ENCODE results near the gene RACK1.
A peak's percentile ranks its signal among the peaks of the same experiment; 100 is the strongest.

The RACK1 gene

GRCh38 chr5:181221105-181221791 is 22.5 kb downstream of the RACK1 start:
- TF ChIP-seq REST (IDR thresholded peaks at IDR 0.05; ENCODE audit: low read depth) (no peak), RAD21 (IDR thresholded peaks at IDR 0.05; ENCODE audit: low read depth) (no peak), NFIC (IDR thresholded peaks at IDR 0.05) (no peak), MAX (IDR thresholded peaks at IDR 0.05) (no peak), CREB1 (IDR thresholded peaks at IDR 0.05; ENCODE audit: low read depth) (no peak), YY1 (IDR thresholded peaks at IDR 0.05; ENCODE audit: low read depth) (no peak), FOXM1 (IDR thresholded peaks at IDR 0.05; ENCODE audit: borderline replicate concordance, low read depth) (no peak)

- TF ChIP-seq FOXM1 (IDR thresholded peaks at IDR 0.05; ENCODE audit: borderline replicate concordance, low read depth), result no peak
- TF ChIP-seq MAX (IDR thresholded peaks at IDR 0.05), result no peak
- TF ChIP-seq, protein P1, sequence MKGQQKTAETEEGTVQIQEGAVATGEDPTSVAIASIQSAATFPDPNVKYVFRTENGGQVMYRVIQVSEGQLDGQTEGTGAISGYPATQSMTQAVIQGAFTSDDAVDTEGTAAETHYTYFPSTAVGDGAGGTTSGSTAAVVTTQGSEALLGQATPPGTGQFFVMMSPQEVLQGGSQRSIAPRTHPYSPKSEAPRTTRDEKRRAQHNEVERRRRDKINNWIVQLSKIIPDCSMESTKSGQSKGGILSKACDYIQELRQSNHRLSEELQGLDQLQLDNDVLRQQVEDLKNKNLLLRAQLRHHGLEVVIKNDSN (IDR thresholded peaks at IDR 0.05), result no peak
- no peak for TF ChIP-seq RAD21 (IDR thresholded peaks at IDR 0.05; ENCODE audit: low read depth)
- no peak for TF ChIP-seq TEAD4 (IDR thresholded peaks at IDR 0.05)
- no peak for TF ChIP-seq ZBTB7A (IDR thresholded peaks at IDR 0.05; ENCODE audit: low read depth)
- TF ChIP-seq YY1 (IDR thresholded peaks at IDR 0.05; ENCODE audit: low read depth), result no peak
- TF ChIP-seq TAF1 (IDR thresholded peaks at IDR 0.05; ENCODE audit: low read depth), result no peak
- TF ChIP-seq EP300 (IDR thresholded peaks at IDR 0.05; ENCODE audit: borderline replicate concordance), result no peak
- no peak for TF ChIP-seq CEBPB (IDR thresholded peaks at IDR 0.05)
- no peak for TF ChIP-seq CREB1 (IDR thresholded peaks at IDR 0.05; ENCODE audit: low read depth)
- TF ChIP-seq TCF12 (IDR thresholded peaks at IDR 0.05; ENCODE audit: low read depth), result no peak
- no peak for TF ChIP-seq NFIC (IDR thresholded peaks at IDR 0.05)
- no peak for TF ChIP-seq REST (IDR thresholded peaks at IDR 0.05; ENCODE audit: low read depth)
- TF ChIP-seq EGR1 (IDR thresholded peaks at IDR 0.05), result no peak
These were observed 23.6 kb downstream of the RACK1 start for GRCh38 chr5:181220178-181220515.

- TF ChIP-seq CREB1 (IDR thresholded peaks at IDR 0.05; ENCODE audit: low read depth) (no peak), RAD21 (IDR thresholded peaks at IDR 0.05; ENCODE audit: low read depth) (no peak), MAX (IDR thresholded peaks at IDR 0.05) (no peak), FOXM1 (IDR thresholded peaks at IDR 0.05; ENCODE audit: borderline replicate concordance, low read depth) (no peak), TAF1 (IDR thresholded peaks at IDR 0.05; ENCODE audit: low read depth) (no peak), TCF12 (IDR thresholded peaks at IDR 0.05; ENCODE audit: low read depth) (no peak), TEAD4 (IDR thresholded peaks at IDR 0.05) (no peak), YY1 (IDR thresholded peaks at IDR 0.05; ENCODE audit: low read depth) (no peak)
These were observed 24.2 kb downstream of the RACK1 start for GRCh38 chr5:181219262-181220177.

DNA sequence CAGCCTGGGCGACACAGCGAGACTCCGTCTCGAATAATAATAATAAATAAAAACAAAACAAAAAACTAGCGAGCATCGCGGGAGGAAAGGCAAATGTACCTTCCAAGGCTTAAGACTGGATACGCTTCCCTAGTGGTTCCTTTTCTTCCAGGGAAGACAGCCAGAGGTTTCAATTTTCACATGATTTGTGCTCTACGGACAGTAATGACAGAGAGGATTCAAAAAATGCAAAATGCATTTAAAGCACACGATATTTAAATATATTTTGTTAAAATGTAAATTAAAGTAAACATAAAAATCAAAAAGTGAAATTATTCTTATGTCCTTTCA is 24.9 kb downstream of the RACK1 start:
- TF ChIP-seq RAD21 (IDR thresholded peaks at IDR 0.05; ENCODE audit: low read depth), result no peak
- no peak for TF ChIP-seq ZBTB7A (IDR thresholded peaks at IDR 0.05; ENCODE audit: low read depth)
- TF ChIP-seq CREB1 (IDR thresholded peaks at IDR 0.05; ENCODE audit: low read depth), result no peak
- TF ChIP-seq CEBPB (IDR thresholded peaks at IDR 0.05), result no peak
- no peak for TF ChIP-seq MAX (IDR thresholded peaks at IDR 0.05)
- TF ChIP-seq, protein P1 (IDR thresholded peaks at IDR 0.05), result no peak
- TF ChIP-seq EGR1 (IDR thresholded peaks at IDR 0.05), result no peak
- TF ChIP-seq TCF12 (IDR thresholded peaks at IDR 0.05; ENCODE audit: low read depth), result no peak
- TF ChIP-seq FOXM1 (IDR thresholded peaks at IDR 0.05; ENCODE audit: borderline replicate concordance, low read depth), result no peak
- no peak for TF ChIP-seq NFIC (IDR thresholded peaks at IDR 0.05)

- TF ChIP-seq TAF1 (IDR thresholded peaks at IDR 0.05; ENCODE audit: low read depth), result 0 out of 2 replicates have a peak, but pooled peaks have one; percentile 54
- TF ChIP-seq EGR1 (IDR thresholded peaks at IDR 0.05), result no peak
- 0 out of 2 replicates have a peak, but pooled peaks have one; percentile 48 for TF ChIP-seq TCF12 (IDR thresholded peaks at IDR 0.05; ENCODE audit: low read depth)
These were observed 26.0 kb downstream of the RACK1 start for GRCh38 chr5:181217803-181218062.
